RPMI7951 (cell line): Measurements from ENCODE around the gene ZNF334. TPM values are rescaled to one million over a fixed set of nuclear protein-coding genes. Genes with fewer than 3 reads are reported as not detected.

Experiments
- DNase-seq: peaks from one replicate; pipeline ENCODE4 v3.0.0-alpha.2; 2012; ENCODE audit warnings: low read depth
- total RNA-seq: library from RNA; depleted of rRNA; stranded (reverse); fragments of >200 nt; shearing (Covaris generic); gene quantifications from 2 replicates; pipeline ENCODE4 v1.2.3, GENCODE V29; 2014; rRNA removed

The ZNF334 gene
- total RNA-seq = not detected in 2 replicates

- peak; percentile 8 for DNase-seq
Observed at GRCh38 chr20:46512943-46513844, at the start of gene ZNF334. Gene ZNF334, minus strand, starts transcription at chr20:46513559. Its CDS starts 1,457 bp downstream, at chr20:46512102.

DNA sequence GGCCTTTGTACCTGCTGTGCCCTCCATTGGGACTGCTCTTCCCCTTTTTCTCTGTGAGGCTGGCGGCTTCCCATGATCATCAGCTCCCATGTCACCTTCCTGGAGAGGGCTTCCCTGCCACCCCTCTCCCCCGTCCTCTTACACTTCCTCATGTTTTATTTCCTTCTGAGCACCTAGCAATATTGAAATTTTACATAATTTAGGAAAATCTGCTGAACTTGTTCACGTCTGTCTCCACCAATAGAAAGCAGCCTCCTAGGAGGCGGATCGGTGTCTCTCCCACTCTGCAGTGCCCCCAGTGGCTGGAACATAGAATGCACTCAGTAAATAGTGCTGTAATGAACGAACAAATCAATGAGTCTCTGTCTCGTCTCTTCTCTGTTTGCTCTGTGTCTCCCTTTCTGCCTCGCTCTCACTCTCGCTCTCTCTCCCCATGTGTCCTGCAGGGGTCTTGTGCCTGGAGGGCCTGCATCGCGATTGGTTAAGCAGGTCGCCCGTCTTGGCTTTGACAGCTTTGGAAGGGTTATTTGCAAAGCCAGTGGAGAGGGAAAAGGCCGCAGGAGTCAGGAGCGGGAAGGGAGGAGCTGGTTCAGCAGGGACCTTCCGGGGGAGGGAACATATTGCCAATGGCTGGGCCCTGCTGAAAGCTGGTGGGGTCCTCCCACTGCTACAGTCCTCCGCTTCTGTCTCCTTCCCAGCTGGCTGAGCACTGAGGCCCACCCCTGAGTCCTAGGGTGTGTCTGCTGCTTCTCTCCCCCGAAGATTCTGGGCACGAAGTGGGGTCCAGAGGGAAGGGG lies 49.2 kb upstream of the ZNF334 start:
- peak; percentile 76 for DNase-seq

GRCh38 chr20:46562009-46562372 lies 48.6 kb upstream of the ZNF334 start:
- no peak for DNase-seq

DNA sequence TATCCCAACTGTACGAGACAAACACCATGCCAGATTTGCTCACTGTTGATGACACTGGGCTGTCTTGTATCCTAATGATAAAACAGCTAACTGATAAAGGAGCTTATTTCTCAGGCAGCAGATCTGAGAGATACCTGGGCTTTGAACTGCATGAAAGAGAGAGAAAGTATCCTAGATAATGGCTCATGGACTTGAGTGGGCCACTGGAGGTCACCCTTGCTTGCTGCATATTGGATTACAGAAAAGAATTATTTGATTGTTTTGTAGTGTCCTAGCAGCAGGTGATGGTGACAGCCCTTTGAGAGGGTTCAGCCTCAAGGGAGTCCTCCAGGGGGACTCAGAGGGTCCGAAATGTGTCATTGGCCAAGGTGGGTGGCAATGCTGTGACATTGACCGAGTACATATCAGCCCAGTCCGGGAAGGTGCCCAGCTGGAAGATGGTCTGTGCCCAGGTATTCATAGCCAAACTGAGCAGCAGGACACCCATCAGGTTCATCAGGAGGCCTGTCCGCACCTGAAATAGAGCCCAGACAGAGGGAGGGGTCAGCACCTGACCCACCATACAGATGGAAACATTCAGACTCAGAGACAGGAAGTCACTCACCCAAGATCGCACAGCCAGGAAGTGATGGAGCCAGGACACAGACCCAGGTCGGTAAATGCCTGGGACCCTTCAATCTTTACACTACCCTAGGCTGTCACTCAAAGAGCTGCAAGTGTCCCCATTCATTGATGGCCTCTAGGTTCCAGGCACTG lies 46.5 kb upstream of the ZNF334 start:
- DNase-seq = no peak

GRCh38 chr20:46559001-46559400 lies 45.6 kb upstream of the ZNF334 start:
- DNase-seq = no peak

- DNase-seq = peak; percentile 97
Observed at GRCh38 chr20:46558511-46558959, 45.2 kb upstream of the ZNF334 start.

- peak; percentile 92 for DNase-seq
Observed at GRCh38 chr20:46557231-46557956, 44.0 kb upstream of the ZNF334 start.

DNA sequence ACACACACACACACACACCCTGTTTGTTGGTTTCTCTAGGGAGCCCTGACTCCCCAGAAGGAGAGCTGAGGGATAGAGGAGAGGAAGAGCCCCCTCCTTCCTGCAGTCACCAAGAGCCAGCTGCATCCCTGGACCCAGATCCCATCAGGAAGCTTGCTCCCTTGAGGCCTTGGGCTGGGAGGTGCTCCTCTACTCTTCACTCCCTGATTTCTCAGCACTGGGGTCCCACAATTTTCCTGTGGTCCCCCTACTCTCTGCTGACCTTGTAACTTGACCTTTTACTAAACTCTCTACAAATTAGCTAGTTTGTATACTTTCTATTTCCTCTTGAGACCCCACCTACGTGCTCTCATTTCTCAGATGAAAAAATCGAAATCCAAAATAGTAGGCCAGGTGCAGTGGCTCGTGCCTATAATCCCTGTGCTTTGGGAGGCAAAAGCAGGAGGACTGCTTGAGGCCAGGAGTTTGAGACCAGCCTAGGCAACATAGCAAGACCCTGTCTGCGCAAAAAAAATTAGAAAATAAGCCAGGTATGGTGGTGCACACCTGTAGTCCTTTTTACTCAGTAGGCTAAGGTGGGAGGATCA lies 42.1 kb upstream of the ZNF334 start:
- DNase-seq = no peak

- DNase-seq = no peak
Observed at GRCh38 chr20:46554828-46555227, 41.5 kb upstream of the ZNF334 start.

DNA sequence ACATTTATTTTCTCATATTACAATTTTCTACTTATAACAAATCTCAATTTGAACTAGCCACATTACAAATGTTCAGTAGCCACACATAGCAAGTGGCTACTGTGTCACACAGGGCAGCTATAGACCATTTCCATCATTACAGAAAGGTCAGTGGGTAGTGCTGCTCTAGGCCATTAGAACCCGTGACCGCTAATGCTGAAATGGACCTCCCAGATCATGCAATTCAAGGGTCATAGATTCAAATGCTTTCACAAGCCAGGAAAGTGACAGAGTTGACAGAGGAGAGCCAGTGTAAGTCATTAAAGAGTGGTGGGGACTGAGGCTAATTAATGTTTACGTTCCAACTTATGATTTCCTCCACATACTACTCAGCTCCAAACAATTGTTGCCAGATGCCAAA lies 40.6 kb upstream of the ZNF334 start:
- no peak for DNase-seq

GRCh38 chr20:46552460-46553420 lies 39.4 kb upstream of the ZNF334 start:
- DNase-seq = peak; percentile 39

GRCh38 chr20:46551522-46552381 lies 38.4 kb upstream of the ZNF334 start:
- DNase-seq = no peak

DNA sequence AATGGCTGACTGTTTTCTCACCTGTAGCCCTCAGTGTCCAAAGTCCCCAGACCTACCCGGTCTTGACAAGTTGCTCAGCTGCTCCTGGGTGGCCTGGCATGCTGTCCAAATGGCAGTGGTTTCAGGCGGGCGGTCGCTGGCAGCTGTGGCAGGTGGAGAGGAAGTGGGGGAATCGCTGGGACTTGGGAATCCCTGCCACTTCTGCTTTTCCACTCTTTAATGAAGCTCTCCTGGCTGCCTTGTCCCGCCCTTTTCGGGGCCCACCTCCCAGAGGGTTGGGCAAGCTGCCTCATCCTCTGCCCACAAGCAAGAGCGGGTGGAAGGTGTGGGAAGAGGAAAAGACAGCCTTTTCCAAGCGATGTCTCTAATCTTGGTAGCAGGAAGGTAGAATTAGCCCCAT lies 37.1 kb upstream of the ZNF334 start, which contains the start of gene OCSTAMP:
Gene OCSTAMP (minus strand): TSS at position 194 of the 400 bp plus-strand sequence. CDS start 94 bp downstream, at position 100.
- DNase-seq = no peak

GRCh38 chr20:46549188-46549972 lies 36.0 kb upstream of the ZNF334 start:
- no peak for DNase-seq

GRCh38 chr20:46548688-46549087 lies 35.3 kb upstream of the ZNF334 start:
- no peak for DNase-seq

DNA sequence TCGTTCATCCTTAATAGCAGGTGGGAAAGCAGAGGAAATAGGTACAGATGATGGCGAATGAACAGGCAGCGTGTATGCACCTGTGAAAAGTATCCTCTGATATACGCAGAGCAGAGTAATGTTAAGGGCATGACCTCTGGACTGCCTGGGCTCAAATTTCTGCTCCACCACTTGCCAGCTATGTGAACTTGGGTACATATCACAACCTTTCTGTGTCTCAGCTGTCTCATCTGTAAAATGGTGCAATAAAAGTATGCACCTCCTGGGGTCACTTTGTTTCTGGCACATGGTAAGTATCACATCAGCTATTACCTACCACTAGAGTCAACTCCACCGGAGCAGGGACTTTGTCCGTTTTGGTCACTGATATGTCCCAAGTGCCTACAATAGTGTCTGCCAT lies 34.6 kb upstream of the ZNF334 start:
- no peak for DNase-seq

- no peak for DNase-seq
Observed at GRCh38 chr20:46546936-46547335, 33.6 kb upstream of the ZNF334 start.

GRCh38 chr20:46546298-46546697 lies 32.9 kb upstream of the ZNF334 start:
- no peak for DNase-seq
